SK-N-SH (cell line): ENCODE data around the gene SPRR3. TPM values are rescaled to one million over a fixed set of nuclear protein-coding genes. Genes with fewer than 3 reads are reported as not detected.

Experiments
- CTCF ChIA-PET: fragments of 300-600, 350-600 bp; formaldehyde crosslinking; extraction: SDS; loops from one replicate; lab custom pipeline; 2021; lab: Yijun Ruan, JAX
- POLR2A ChIA-PET: fragments of 350-600 bp; sonication (Branson Sonifier 250); formaldehyde crosslinking; extraction: SDS; loops from one replicate; lab custom pipeline; 2020; ENCODE audit warnings: antibody characterized with exemption, inconsistent platforms; lab: Yijun Ruan, JAX
- DNase-seq: peaks from one replicate; pipeline ENCODE4 v3.0.0; 2012
- H2AFZ ChIP-seq: fragments of 200-600 bp; sonication (generic); 2 replicates; pipeline ENCODE4 v1.8.1; 2016; ENCODE audit warnings: antibody characterized with exemption, mild to moderate bottlenecking, low read depth
- H3F3A ChIP-seq: fragments of 200-600 bp; sonication (generic); replicated peaks from 2 replicates; pipeline ENCODE3; 2016; ENCODE audit warnings: antibody characterized with exemption, mild to moderate bottlenecking; ENCODE audit not compliant: insufficient read depth
- H3K27ac ChIP-seq, 2 experiments: fragments of 200-500 bp in 1 of 2; fragments of 200-600 bp in 1 of 2; sonication (Bioruptor generic) in 1 of 2; sonication (generic), shearing (Covaris generic) in 1 of 2; 2 replicates each; pipeline versions ENCODE4 v1.5.1 to v1.6.1; 2014 to 2016; ENCODE audit warnings: low read depth in 2 of 2, inconsistent platforms in 1 of 2, low read length in 1 of 2, mild to moderate bottlenecking in 1 of 2, mixed read lengths in 1 of 2
- H3K27me3 ChIP-seq: fragments of 200-600 bp; sonication (generic), shearing (Covaris generic); 2 replicates; pipeline ENCODE4 v1.6.1; 2016; ENCODE audit warnings: mixed run types; ENCODE audit not compliant: insufficient read depth
- H3K36me3 ChIP-seq, 2 experiments: fragments of 200-500 bp in 1 of 2; fragments of 200-600 bp in 1 of 2; sonication (Bioruptor generic) in 1 of 2; sonication (generic) in 1 of 2; replicated peaks in 1 of 2; 2 replicates each; pipeline versions ENCODE3 to v1.5.1; 2014 to 2016; ENCODE audit warnings: low read length in 1 of 2, mild to moderate bottlenecking in 1 of 2; ENCODE audit not compliant: insufficient read depth in 2 of 2, control insufficient read depth in 1 of 2
- H3K4me1 ChIP-seq, 2 experiments: fragments of 200-500 bp in 1 of 2; fragments of 200-600 bp in 1 of 2; sonication (Bioruptor generic) in 1 of 2; sonication (generic), shearing (Covaris generic) in 1 of 2; 2 replicates each; pipeline versions ENCODE4 v1.5.1 to v1.6.1; 2014 to 2016; ENCODE audit warnings: low read depth in 1 of 2, low read length in 1 of 2, mixed run types in 1 of 2; ENCODE audit not compliant: insufficient read depth in 2 of 2, control insufficient read depth in 1 of 2
- H3K4me2 ChIP-seq: fragments of 200-600 bp; sonication (generic), shearing (Covaris generic); 2 replicates; pipeline ENCODE4 v1.6.1; 2017; ENCODE audit warnings: mixed run types
- H3K4me3 ChIP-seq, 2 experiments: fragments of 200-500 bp in 1 of 2; fragments of 200-600 bp in 1 of 2; sonication (Bioruptor generic) in 1 of 2; sonication (generic), shearing (Covaris generic) in 1 of 2; 2 replicates each; pipeline versions ENCODE4 v1.5.1 to v1.8.1; 2014 to 2016; ENCODE audit warnings: low read depth in 2 of 2, inconsistent platforms in 1 of 2, low read length in 1 of 2, mild to moderate bottlenecking in 1 of 2, mixed read lengths in 1 of 2, moderate library complexity in 1 of 2
- H3K79me2 ChIP-seq: fragments of 200-600 bp; sonication (generic); 2 replicates; pipeline ENCODE4 v1.8.1; 2017; ENCODE audit warnings: mild to moderate bottlenecking; ENCODE audit not compliant: insufficient read depth
- H3K9ac ChIP-seq: fragments of 200-600 bp; sonication (generic); 2 replicates; pipeline ENCODE4 v1.6.1; 2017; ENCODE audit warnings: mixed run types
- H3K9me2 ChIP-seq: fragments of 200-600 bp; sonication (generic); 2 replicates; pipeline ENCODE4 v1.6.1; 2017; ENCODE audit warnings: mixed run types
- H3K9me3 ChIP-seq: fragments of 200-600 bp; sonication (generic); 2 replicates; pipeline ENCODE4 v1.6.1; 2017; ENCODE audit warnings: mixed run types, mild to moderate bottlenecking, moderate library complexity
- H4K20me1 ChIP-seq: fragments of 200-600 bp; sonication (generic); 2 replicates; pipeline ENCODE4 v1.6.1; 2017; ENCODE audit warnings: mild to moderate bottlenecking, mixed run types; ENCODE audit not compliant: insufficient read depth
- ELF1 ChIP-seq: IDR thresholded peaks from 2 replicates; pipeline ENCODE4 v1.4.0; 2012
- EP300 ChIP-seq, 2 experiments: IDR thresholded peaks; 2 replicates each; pipeline versions ENCODE4 v1.4.0 to v1.6.1; 2012; ENCODE audit warnings: borderline replicate concordance in 1 of 2, low read depth in 1 of 2, low read length in 1 of 2
- EZH2phosphoT487 ChIP-seq: fragments of 200-600 bp; sonication (generic); IDR thresholded peaks from 2 replicates; pipeline ENCODE4 v1.6.1; 2017; ENCODE audit warnings: low read depth, mixed run types, mild to moderate bottlenecking, antibody characterized with exemption, moderate library complexity, borderline replicate concordance
- MXI1 ChIP-seq: IDR thresholded peaks from 2 replicates; pipeline ENCODE4 v1.6.1; 2012; ENCODE audit warnings: mild to moderate bottlenecking, low read depth, low read length, improper control_type of control experiment
- NFIC ChIP-seq: IDR thresholded peaks from 2 replicates; pipeline ENCODE4 v1.4.0; 2012; ENCODE audit warnings: borderline replicate concordance
- PBX3 ChIP-seq: IDR thresholded peaks from 2 replicates; pipeline ENCODE4; 2012
- RCOR1 ChIP-seq: fragments of 150-350 bp; IDR thresholded peaks from 2 replicates; pipeline ENCODE4 v1.6.1; 2017; ENCODE audit warnings: antibody characterized with exemption, low read length
- RXRA ChIP-seq: IDR thresholded peaks from 2 replicates; pipeline ENCODE4 v1.4.0; 2012; ENCODE audit warnings: low read depth, mild to moderate bottlenecking, borderline replicate concordance
- USF1 ChIP-seq: IDR thresholded peaks from 2 replicates; pipeline ENCODE4 v1.4.0; 2012; ENCODE audit warnings: low read depth, borderline replicate concordance
- WGBS: methylation state at CpG from one replicate; pipeline ENCODE4 v1.1.6; 2017; ENCODE audit warnings: low lambda C conversion rate; 5-methylcytosine and 5-hydroxymethylcytosine counted together
- polyA plus RNA-seq, 3 experiments: library from polyadenylated mRNA; depleted of rRNA; stranded (reverse); fragments of >200 nt; gene quantifications; 2 replicates each; pipeline ENCODE4 v1.2.3, GENCODE V29; 2012

The SPRR3 gene
- polyA plus RNA-seq, 1 of the 3 experiments (the other 2 are of a cell fraction), result not detected

GRCh38 chr1:152993186-152993585 lies 8.4 kb upstream of the SPRR3 start:
- Histone ChIP-seq H3K4me3 (no peak overlapping the region), H4K20me1 (no peaks in the 10 kb centered on the region), H3K79me2 (no peaks in the 10 kb centered on the region), H3K36me3 (no peaks in the 10 kb centered on the region), H3K27me3 (peaks cover 6% of the 10 kb centered on the region; the same call in 1 of the 2 replicates), H3F3A (no peaks in the 10 kb centered on the region), H3K4me1 (no peaks in the 10 kb centered on the region), H3K9ac (no peak overlapping the region), H3K27ac (no peak overlapping the region), H3K9me3 (no peaks in the 10 kb centered on the region), H3K9me2 (no peaks in the 10 kb centered on the region), H3K4me2 (no peak overlapping the region), H2AFZ (no peak overlapping the region)
- ChIA-PET POLR2A (no interaction called here), CTCF (no interaction called here)
- WGBS, result 10% methylated on average over 5 of the region's 6 CpGs
- no peak for DNase-seq
- no peak for TF ChIP-seq PBX3
- no peak for TF ChIP-seq EP300 (IDR thresholded peaks at IDR 0.05; ENCODE audit: borderline replicate concordance in 1 of 2, low read depth in 1 of 2, low read length in 1 of 2)

- DNase-seq, result no peak
- no peaks in the 10 kb centered on the region for H3F3A ChIP-seq
- no peaks in the 10 kb centered on the region for H3K36me3 ChIP-seq
- H3K4me2 ChIP-seq, result no peak overlapping the region
- no peaks in the 10 kb centered on the region for H3K79me2 ChIP-seq
- no peaks in the 10 kb centered on the region for H3K4me1 ChIP-seq
- peaks cover 6% of the 10 kb centered on the region; the same call in 1 of the 2 replicates for H3K27me3 ChIP-seq
- ChIA-PET CTCF (no interaction called here), POLR2A (no interaction called here)
- H3K9ac ChIP-seq, result no peak overlapping the region
- no peak overlapping the region for H2AFZ ChIP-seq
- H3K27ac ChIP-seq, result no peak overlapping the region
- no peak overlapping the region for H3K4me3 ChIP-seq
- H4K20me1 ChIP-seq, result no peaks in the 10 kb centered on the region
- no peaks in the 10 kb centered on the region for H3K9me2 ChIP-seq
- no peak for TF ChIP-seq USF1
- no peak for TF ChIP-seq NFIC
- no peak for TF ChIP-seq RXRA
- TF ChIP-seq RCOR1, result no peak
- no peak for TF ChIP-seq ELF1
- TF ChIP-seq MXI1, result no peak
- 0% methylated on average over 1 of the region's 1 CpG for WGBS
- no peaks in the 10 kb centered on the region for H3K9me3 ChIP-seq
Observed at GRCh38 chr1:152995842-152996241, 5.7 kb upstream of the SPRR3 start.

GRCh38 chr1:152996633-152997400 lies 4.7 kb upstream of the SPRR3 start:
- no peaks in the 10 kb centered on the region for H3K79me2 ChIP-seq
- H3K36me3 ChIP-seq, result no peaks in the 10 kb centered on the region

More at GRCh38 chr1:152996633-152997400, 4.7 kb upstream of the SPRR3 start:
- Histone ChIP-seq H4K20me1 (no peaks in the 10 kb centered on the region), H3K9me3 (no peaks in the 10 kb centered on the region), H3K9ac (no peak overlapping the region), H3K4me1 (no peaks in the 10 kb centered on the region), H3F3A (no peaks in the 10 kb centered on the region), H3K9me2 (no peaks in the 10 kb centered on the region), H3K27me3 (peaks cover 6% of the 10 kb centered on the region; the same call in 1 of the 2 replicates), H3K4me2 (no peak overlapping the region), H3K4me3 (no peak overlapping the region), H3K27ac (no peak overlapping the region), H2AFZ (no peak overlapping the region)
- TF ChIP-seq USF1 (no peak), EZH2phosphoT487 (no peak)
- WGBS, result 2% methylated on average over 5 of the region's 5 CpGs
- DNase-seq, result no peak
- POLR2A ChIA-PET, result no interaction called here
- CTCF ChIA-PET, result interaction anchor here (0.7 kb wide), 1 partner anchor 61 kb away, joined by 3 read pairs; no protein-coding TSS in a partner anchor
